Activated T-cell treated with anti-CD3 and anti-CD28 coated beads for 4 hours (primary cell): ENCODE results near the gene INSR.
A peak's percentile ranks its signal among the peaks of the same experiment; 100 is the strongest.

Experiments
- DNase-seq: peaks from one replicate; pipeline ENCODE4 v3.0.0-alpha.2; 2020

Gene INSR

DNA sequence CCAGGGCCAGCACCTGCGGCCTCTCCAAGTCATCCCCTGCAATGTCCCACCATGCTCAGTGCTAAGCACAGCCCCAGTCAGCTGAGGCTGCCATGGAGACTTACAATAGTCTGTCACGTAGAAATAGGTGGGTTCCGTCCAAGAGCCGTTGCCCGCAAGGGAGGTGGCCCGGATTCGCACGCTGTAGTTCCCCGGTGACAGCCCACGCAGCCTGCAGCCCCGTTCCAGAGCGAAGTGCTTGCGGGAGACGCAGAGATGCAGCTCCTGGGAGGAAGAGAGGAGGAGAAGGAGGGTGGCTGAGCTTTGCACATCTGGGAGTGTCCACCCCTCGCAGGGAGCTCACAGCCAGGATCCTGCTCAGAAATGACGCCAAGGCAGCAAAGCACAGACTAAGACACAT, 162.2 kb downstream of the INSR start:
- DNase-seq: no peak

GRCh38 chr19:7130043-7130442, 164.2 kb downstream of the INSR start:
- DNase-seq: no peak

DNA sequence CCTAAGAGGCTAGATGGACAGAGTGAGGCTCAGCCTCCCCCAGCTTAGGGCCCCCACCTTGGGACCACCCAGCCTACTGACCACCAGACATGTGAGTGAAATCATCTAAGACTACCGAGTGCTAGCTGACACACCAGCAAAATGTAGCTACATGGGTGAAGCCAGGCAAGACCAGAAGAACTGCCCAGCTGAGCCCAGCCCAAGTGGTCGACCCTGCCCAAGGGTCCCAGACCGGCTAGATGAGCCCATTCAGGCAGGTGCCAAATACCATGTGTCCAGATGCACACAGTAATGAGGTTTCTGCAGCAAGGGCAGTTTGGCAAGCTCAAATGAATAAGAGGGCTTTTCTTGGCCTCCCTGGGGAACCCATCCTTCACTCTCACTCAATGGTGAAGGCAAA, 168.1 kb downstream of the INSR start:
- DNase-seq: no peak

DNA sequence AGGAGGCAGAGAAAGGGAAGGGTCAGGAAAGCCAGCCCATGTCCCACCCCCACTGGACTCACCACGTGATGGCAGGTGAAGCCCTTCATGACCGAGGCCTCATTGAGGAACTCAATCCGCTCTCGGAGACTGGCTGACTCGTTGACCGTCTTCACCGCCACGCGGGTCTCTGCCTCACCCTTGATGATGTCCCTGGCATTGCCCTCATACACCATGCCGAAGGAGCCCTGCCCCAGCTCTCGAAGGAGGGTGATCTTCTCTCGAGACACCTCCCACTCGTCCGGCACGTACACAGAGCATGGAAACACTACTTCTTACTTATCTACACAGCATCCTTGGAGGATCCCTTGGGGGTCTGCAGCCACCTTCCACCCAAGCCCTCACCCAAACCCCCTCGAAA, 169.0 kb downstream of the INSR start:
- DNase-seq: no peak

GRCh38 chr19:7124782-7125181, 169.4 kb downstream of the INSR start:
- no peak for DNase-seq

DNA sequence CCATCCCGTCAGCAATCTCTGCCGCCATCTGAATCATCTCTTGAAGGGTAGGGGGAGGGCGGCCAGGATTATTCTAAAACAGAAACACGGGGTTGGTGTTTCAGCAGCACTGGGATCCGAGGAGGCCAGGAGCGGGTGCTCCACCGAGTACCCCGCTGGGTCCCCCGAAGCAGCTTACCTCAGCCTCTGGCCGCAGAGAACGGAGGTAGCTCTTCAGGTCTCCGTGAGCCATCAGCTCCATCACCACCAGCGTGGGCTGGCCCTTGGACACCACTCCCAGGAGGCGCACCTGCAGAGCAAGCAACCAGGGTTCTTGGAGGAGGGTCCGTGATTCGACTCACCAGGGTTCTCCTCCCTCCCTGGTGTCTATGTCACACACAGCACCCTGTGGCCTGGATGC, 171.5 kb downstream of the INSR start:
- DNase-seq: no peak

DNA sequence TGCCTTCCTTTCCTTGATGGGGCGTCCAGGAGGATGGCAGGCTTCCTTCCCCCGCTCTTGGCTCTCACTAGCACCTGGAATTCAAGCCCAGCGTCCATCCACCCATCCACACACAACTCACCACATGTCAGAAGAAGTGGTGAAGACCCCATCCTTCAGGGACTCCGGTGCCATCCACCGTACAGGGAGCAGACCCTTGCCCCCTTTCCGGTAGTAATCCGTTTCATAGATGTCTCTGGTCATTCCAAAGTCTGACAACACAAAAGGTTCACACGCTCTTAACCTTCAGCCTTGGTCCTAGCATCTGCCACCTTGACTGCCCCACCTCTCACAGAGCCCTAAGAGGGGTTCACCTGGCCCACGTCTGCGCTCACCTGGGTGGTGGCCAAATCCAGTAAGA, 173.7 kb downstream of the INSR start:
- DNase-seq: no peak

DNA sequence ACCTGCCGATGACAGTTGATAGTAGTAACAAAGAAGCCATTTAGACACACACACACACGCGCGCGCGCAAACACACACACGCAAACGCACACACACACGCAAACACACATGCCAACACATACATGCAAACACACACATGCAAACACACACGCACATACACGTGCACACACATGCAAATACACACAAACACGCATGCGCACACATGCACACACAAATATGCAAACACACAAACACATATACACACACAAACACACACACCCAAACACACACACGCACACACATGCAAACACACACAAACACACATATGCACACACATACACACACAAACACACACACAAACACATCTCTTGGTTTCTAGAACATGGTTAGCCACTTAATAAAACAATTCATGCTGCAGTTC, 174.6 kb downstream of the INSR start:
- no peak for DNase-seq

GRCh38 chr19:7117248-7117647, 177.0 kb downstream of the INSR start:
- no peak for DNase-seq

DNA sequence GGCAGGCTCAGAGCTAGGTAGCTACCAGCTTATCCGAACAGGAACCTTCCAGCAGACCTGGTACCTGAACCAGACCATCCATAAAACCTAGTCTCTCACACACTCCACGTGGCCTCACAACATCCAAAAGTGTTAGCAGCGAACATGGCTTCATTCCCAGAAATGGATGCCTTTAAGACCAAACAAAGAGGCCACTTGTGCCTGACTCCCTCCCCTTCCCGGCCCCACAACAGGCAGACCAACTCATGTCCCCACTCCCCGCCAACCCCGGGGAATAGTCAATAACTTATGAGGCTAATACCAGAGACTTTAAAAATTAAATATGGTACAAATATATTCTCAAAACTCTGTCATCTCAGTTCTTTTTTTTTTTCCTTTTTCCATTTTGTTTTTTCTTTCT, 178.5 kb downstream of the INSR start:
- DNase-seq: no peak

DNA sequence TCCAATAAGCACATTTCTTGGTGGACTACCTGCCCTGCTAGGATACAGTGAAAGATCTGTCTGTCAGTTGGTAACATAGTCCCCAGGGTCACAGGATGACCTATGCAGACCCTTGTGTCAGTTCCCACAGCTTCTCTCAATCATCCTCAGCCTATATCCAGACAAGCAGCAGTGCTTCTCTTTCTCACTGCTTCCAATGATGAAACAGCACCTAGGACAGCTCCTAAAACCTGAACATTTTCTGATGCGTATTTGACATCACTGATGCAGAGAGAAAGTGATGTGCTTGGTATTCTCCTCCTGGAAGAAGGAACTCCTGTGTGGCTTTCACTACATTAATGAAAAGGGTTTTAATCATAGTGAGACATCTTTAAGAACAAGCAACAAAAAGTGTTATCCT, 181.0 kb downstream of the INSR start:
- no peak for DNase-seq

DNA sequence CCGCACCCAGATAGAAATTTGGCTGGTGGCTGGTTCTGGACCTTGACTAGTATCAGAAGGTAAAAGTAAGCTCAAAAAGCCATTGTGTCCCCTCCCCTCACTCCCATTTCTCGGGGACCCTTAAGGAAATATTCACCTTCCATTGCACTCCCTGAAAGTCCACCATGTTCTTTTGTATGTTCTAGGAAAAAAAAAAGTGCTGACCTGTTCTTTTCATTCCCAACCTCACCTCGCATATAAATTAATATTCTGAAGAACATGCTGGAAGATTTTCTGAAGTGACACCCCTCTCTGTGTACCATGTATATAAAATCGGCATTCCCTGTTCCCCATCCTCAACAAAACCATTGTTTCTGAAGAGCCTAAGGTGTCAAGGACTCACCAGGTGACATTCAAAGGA, 181.5 kb downstream of the INSR start:
- DNase-seq: no peak

GRCh38 chr19:7109678-7110289, 184.4 kb downstream of the INSR start:
- no peak for DNase-seq

GRCh38 chr19:7106711-7107657, 187.2 kb downstream of the INSR start:
- DNase-seq: no peak

- no peak for DNase-seq
Observed at GRCh38 chr19:7104747-7105447, 189.3 kb downstream of the INSR start.

DNA sequence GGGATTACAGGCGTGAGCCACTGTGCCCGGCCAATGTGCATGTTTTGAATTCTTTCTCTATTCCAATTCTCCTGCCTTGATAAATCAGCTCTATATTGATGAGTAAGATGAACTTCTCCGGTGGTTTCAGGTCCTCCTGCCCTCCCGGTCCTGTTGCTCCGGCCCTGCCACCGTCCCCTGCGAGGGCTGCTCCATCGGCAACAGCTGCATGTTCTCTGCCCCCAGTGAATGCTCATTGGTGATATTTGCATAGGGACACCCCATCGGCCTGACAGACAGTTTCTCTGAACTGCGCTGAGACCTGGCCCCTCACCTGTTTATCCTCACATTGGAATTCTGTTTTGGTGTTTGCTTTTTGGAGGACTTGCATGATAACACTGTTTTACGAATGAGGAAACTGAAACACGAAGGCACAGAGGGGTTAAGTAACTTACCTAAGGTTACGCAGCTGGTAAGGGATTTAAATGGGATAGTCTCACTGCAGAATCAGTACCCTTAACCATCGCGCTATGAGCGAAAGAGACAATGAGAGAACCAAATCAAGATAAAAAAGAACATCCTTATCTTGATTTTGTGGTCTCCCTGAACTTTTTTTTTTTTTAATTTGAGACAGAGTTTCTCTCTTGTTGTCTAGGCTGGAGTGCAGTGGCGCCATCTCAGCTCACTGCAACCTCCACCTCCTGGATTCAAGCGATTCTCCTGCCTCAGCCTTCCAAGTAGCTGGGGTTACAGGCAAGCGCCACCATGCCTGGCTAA, 192.5 kb downstream of the INSR start:
- DNase-seq: no peak

- DNase-seq: peak; percentile 59
Observed at GRCh38 chr19:7099597-7099921, 194.7 kb downstream of the INSR start.

GRCh38 chr19:7098701-7099596, 195.3 kb downstream of the INSR start:
- peak; percentile 79 for DNase-seq

GRCh38 chr19:7098096-7098495, 196.1 kb downstream of the INSR start:
- DNase-seq: no peak

GRCh38 chr19:7088999-7089398, 205.2 kb downstream of the INSR start:
- DNase-seq: no peak

DNA sequence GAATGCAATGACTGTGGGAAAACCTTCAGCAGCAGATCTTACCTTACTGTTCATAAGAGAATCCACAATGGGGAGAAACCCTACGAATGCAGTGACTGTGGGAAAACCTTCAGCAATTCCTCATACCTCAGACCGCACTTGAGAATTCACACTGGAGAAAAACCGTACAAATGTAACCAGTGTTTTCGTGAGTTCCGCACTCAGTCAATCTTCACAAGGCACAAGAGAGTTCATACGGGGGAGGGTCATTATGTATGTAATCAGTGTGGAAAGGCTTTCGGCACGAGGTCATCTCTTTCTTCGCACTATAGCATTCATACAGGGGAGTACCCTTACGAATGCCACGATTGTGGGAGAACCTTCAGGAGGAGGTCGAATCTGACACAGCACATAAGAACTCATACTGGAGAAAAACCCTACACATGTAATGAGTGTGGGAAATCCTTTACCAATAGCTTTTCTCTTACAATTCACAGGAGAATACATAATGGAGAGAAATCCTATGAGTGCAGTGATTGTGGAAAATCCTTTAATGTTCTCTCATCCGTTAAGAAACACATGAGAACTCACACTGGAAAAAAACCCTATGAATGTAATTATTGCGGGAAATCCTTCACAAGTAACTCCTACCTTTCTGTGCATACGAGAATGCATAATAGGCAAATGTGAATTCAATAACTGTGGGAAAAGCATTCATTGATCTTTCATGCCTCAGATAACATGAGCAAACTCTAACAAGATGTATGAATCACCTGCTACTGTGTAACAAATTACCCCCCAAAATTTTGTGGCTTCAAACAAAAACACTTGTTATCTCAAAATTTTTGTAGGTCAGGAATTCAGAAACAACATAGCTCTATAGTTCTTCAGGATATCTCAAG, 210.9 kb downstream of the INSR start:
- DNase-seq: no peak
